ENCODE data around the gene STXBP2. TPM values are rescaled to one million over a fixed set of nuclear protein-coding genes. Genes with fewer than 3 reads are reported as not detected.

STXBP2 gene
- total RNA-seq, 3 donors from 2014 or later (not counting 1 experiment from before 2014, with no cell fraction given): 366 to 409 (median 384) TPM

DNA sequence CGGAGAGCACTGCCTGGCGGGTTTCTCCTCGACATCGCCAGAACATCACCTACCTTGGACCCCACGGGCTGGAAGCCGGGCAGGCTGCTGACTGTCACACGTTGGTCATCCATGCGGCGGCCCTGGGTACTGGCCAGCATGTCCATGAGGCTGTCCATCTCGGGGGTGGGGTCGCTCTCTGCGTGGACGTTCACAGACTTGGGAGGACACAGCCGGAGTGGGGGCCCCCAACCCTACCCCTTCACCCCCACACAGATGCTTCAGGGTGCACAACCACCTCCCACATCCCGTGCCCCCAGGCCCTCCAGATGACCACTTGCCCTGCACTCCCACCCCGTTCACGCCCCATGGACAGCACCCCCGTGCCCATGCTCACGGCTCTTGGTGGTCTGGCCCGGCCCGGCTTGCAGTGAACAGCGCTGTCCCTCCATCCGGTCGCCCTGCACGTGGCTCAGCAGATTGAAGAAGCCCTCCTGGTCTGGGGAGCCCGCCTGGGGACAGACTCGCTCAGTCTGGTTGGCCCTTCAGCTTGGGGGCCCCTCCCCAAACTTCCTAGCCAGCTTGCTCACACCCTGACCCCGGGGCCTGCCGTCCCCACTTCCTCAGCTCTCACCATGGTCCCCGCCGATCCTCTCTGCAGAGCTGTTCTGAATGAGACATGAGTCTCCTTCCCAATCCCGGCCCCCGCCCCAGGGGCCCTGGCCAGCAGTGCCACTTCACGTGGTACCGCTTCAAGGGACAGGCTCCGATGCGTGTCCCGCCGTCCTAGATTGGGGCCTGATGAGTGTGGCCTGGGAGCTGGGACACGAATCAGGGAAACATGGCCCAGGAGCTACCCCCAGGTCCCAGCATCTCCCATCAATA is 4.3 kb upstream of the STXBP2 start:
- Mint-ChIP-seq H3K27ac (peak overlapping the region in 1 of 2 donors; percentile 94), H3K4me1 (peaks cover 32 to 64% of the 10 kb centered on the region in 2 donors), H3K4me3 (peak overlapping the region; percentile 56), H3K9me3 (no peaks in the 10 kb centered on the region), H3K27me3 (ENCODE audit: low read depth in 2 of 2) (no peaks in the 10 kb centered on the region), H3K36me3 (no peaks in the 10 kb centered on the region)
- H3K4me3 ChIP-seq (ENCODE audit: low read length): no peak overlapping the region
- no peaks in the 10 kb centered on the region for H3K27me3 ChIP-seq (ENCODE audit: control insufficient read depth, insufficient read depth, low read length)
- TF ChIP-seq, protein P1, sequence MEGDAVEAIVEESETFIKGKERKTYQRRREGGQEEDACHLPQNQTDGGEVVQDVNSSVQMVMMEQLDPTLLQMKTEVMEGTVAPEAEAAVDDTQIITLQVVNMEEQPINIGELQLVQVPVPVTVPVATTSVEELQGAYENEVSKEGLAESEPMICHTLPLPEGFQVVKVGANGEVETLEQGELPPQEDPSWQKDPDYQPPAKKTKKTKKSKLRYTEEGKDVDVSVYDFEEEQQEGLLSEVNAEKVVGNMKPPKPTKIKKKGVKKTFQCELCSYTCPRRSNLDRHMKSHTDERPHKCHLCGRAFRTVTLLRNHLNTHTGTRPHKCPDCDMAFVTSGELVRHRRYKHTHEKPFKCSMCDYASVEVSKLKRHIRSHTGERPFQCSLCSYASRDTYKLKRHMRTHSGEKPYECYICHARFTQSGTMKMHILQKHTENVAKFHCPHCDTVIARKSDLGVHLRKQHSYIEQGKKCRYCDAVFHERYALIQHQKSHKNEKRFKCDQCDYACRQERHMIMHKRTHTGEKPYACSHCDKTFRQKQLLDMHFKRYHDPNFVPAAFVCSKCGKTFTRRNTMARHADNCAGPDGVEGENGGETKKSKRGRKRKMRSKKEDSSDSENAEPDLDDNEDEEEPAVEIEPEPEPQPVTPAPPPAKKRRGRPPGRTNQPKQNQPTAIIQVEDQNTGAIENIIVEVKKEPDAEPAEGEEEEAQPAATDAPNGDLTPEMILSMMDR (IDR thresholded peaks at IDR 0.05): no peak
- H3K27ac ChIP-seq (ENCODE audit: low read length): no peak overlapping the region
- intact Hi-C loops (cut with micrococcal nuclease): loop anchor here (10.0 kb wide), 1 partner anchor 52 kb away; the partner anchor contains the start of gene TRAPPC5
- DNase-seq (no peak), ATAC-seq (no peak)
- WGBS (ENCODE audit: insufficient coverage): 97% methylated on average over 40 of the region's 40 CpGs
- no peaks in the 10 kb centered on the region for H3K9me3 ChIP-seq (ENCODE audit: control insufficient read depth, insufficient read depth, low read length)
- H3K4me1 ChIP-seq (ENCODE audit: control insufficient read depth, insufficient read depth, low read length): peaks cover 45% of the 10 kb centered on the region
- H3K36me3 ChIP-seq (ENCODE audit: control insufficient read depth, insufficient read depth, low read length): peaks cover 2% of the 10 kb centered on the region

DNA sequence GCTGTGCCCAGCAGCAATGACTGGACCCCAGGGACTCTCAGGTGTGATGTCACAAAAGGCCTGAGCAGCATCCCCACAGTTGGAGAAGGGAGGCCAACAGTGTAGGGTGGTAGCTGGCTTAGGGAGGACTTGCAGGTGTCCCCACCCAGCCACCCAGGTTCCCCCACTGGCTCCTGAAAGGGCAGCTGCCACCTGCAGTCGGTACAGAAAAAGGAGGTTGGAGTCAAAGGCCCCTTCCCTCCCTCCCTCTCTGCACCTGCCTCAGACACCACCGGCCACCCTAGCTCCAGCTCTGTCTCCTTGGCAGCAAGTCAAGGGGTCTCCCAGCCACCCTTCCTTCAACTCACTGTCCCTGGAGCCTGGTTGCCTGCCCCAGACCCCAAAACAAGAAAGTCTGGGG is 3.2 kb upstream of the STXBP2 start, which contains the start of gene PCP2:
PCP2 (minus strand) TSS at position 22 of the 400 bp plus-strand sequence. CDS start 262 bp downstream, outside the sequence.
- H3K9me3 Mint-ChIP-seq: no peaks in the 10 kb centered on the region
- no peak for DNase-seq
- Histone ChIP-seq H3K4me3 (ENCODE audit: low read length) (no peak within 1 kb of the TSS), H3K9me3 (ENCODE audit: control insufficient read depth, insufficient read depth, low read length) (no peaks in the 10 kb centered on the region), H3K27ac (ENCODE audit: low read length) (no peak within 1 kb of the TSS), H3K27me3 (ENCODE audit: control insufficient read depth, insufficient read depth, low read length) (no peaks in the 10 kb centered on the region), H3K4me1 (ENCODE audit: control insufficient read depth, insufficient read depth, low read length) (peaks cover 45% of the 10 kb centered on the region), H3K36me3 (ENCODE audit: control insufficient read depth, insufficient read depth, low read length) (peaks cover 2% of the 10 kb centered on the region)
- H3K27ac Mint-ChIP-seq: peak within 1 kb of the TSS in 1 of 2 donors; percentile 94
- 60% methylated on average over 2 of the region's 2 CpGs for WGBS (ENCODE audit: insufficient coverage)
- TF ChIP-seq, protein P1 (IDR thresholded peaks at IDR 0.05): no peak
- no peak for ATAC-seq
- H3K4me1 Mint-ChIP-seq: peaks cover 28 to 65% of the 10 kb centered on the region in 2 donors
- no peaks in the 10 kb centered on the region for H3K36me3 Mint-ChIP-seq
- no peaks in the 10 kb centered on the region for H3K27me3 Mint-ChIP-seq (ENCODE audit: low read depth in 2 of 2)
- intact Hi-C loops (cut with micrococcal nuclease): loop anchor here (10.0 kb wide), 1 partner anchor 51 kb away; the partner anchor contains the start of gene TRAPPC5
- H3K4me3 Mint-ChIP-seq: peak within 1 kb of the TSS; percentile 56

DNA sequence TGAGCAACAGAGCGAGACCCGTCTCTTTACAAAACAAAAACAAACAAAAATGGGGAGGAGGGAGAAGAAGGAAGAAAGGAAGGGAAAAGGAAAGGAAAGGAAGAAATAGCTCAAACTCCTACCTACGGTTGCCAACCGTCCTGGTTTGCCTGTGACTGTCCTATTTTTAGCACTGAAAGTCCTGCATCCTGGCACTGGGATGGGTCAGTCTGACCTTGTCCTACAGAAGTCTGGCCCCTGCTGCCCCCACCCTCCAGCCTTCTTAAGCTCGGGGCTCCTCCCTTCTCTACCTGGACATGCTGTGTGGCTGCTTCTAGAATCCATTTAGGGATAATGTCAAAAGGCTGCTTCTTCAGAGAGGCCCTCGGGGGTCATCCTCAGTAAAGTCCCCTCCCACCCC is 1.2 kb upstream of the STXBP2 start:
- intact Hi-C loops (cut with micrococcal nuclease): loop anchor here (10.0 kb wide), 1 partner anchor 49 kb away; the partner anchor contains the start of gene TRAPPC5
- peaks cover 17 to 63% of the 10 kb centered on the region in 2 donors for H3K4me1 Mint-ChIP-seq
- peak overlapping the region; percentile 88 for H3K4me3 Mint-ChIP-seq
- H3K27ac Mint-ChIP-seq: peak overlapping the region; percentile 84 to 94
- no peaks in the 10 kb centered on the region for H3K27me3 Mint-ChIP-seq (ENCODE audit: low read depth in 2 of 2)
- Histone ChIP-seq H3K4me1 (ENCODE audit: control insufficient read depth, insufficient read depth, low read length) (peaks cover 42% of the 10 kb centered on the region), H3K27me3 (ENCODE audit: control insufficient read depth, insufficient read depth, low read length) (no peaks in the 10 kb centered on the region), H3K27ac (ENCODE audit: low read length) (no peak overlapping the region), H3K4me3 (ENCODE audit: low read length) (no peak overlapping the region), H3K9me3 (ENCODE audit: control insufficient read depth, insufficient read depth, low read length) (no peaks in the 10 kb centered on the region), H3K36me3 (ENCODE audit: control insufficient read depth, insufficient read depth, low read length) (peaks cover 6% of the 10 kb centered on the region)
- no peak for DNase-seq
- no peak for ATAC-seq
- no peaks in the 10 kb centered on the region for H3K36me3 Mint-ChIP-seq
- TF ChIP-seq, protein P1 (IDR thresholded peaks at IDR 0.05): no peak
- 81% methylated on average over 4 of the region's 6 CpGs for WGBS (ENCODE audit: insufficient coverage)
- peaks cover 0 to 2% of the 10 kb centered on the region in 2 donors for H3K9me3 Mint-ChIP-seq
